Panc1 (cell line): Measurements from ENCODE around the gene ADAT1.

ENCODE experiments used
- POLR2AphosphoS5 ChIP-seq: IDR thresholded peaks from 2 replicates; pipeline ENCODE4 v1.6.1; 2012; ENCODE audit warnings: mild to moderate bottlenecking, low read depth, low read length, moderate library complexity
- SIN3A ChIP-seq: IDR thresholded peaks from 2 replicates; pipeline ENCODE4 v1.6.1; 2012; ENCODE audit warnings: low read depth, mild to moderate bottlenecking, low read length, moderate library complexity, borderline replicate concordance; ENCODE audit not compliant: insufficient read depth
- TCF7L2 ChIP-seq: IDR thresholded peaks from 2 replicates; pipeline ENCODE4 v1.6.1; 2011; ENCODE audit warnings: mild to moderate bottlenecking, low read depth, low read length, inconsistent platforms
- TF ChIP-seq, protein P1 (sequence below): fragments of 450-650 bp; IDR thresholded peaks from 2 replicates; pipeline ENCODE4 v1.5.1; 2017; ENCODE audit warnings: mild to moderate bottlenecking
- TF ChIP-seq, protein P2 (sequence below), 2 experiments: IDR thresholded peaks; 2 replicates each; pipeline ENCODE4 v1.6.1; 2011 to 2012; ENCODE audit warnings: low read depth in 2 of 2, control low read depth in 1 of 2, low read length in 1 of 2, mild to moderate bottlenecking in 1 of 2, moderate library complexity in 1 of 2; ENCODE audit not compliant: insufficient read depth in 1 of 2

DNA sequence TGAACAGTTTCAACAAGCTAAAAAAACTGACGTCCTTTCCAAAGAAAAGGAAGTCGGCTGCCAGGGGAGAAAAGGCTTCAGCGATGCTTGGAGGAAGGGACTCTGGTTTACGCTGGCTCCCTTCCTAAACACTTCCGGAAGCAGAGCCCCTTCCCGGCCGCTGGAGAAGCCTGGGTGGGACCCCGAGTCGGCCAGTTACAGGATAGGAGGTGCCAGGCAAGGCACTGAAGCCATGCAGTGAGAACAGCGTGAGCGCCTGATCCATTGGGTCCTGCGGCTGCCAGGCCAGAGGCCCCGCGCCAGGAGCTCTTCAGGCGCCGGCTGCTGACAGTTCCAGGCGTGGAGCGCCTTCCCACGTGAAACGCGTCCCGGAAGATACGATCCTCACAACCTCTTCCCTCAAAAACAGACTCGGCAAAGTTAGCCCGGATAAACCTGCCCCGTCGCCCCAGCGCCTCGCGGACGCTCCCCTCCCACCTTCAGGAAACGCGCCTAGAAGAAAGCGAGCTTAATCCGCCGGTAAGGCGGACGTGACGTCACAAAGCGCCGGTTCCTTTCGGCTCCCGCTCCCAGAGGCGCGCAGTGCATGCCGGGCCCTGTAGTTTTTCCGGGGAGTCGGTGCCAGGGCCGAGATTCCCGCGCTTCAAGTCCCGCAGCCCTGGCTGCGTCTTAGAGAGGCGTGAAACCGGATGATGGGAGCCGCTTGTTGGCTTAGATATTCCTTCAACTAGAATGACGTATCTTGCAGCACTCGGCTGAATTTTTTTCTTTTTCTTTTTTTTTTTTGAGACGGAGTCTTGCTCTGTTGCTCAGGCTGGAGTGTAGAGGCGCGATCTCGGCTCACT is at the start of gene ADAT1:
- TF ChIP-seq, protein P1, sequence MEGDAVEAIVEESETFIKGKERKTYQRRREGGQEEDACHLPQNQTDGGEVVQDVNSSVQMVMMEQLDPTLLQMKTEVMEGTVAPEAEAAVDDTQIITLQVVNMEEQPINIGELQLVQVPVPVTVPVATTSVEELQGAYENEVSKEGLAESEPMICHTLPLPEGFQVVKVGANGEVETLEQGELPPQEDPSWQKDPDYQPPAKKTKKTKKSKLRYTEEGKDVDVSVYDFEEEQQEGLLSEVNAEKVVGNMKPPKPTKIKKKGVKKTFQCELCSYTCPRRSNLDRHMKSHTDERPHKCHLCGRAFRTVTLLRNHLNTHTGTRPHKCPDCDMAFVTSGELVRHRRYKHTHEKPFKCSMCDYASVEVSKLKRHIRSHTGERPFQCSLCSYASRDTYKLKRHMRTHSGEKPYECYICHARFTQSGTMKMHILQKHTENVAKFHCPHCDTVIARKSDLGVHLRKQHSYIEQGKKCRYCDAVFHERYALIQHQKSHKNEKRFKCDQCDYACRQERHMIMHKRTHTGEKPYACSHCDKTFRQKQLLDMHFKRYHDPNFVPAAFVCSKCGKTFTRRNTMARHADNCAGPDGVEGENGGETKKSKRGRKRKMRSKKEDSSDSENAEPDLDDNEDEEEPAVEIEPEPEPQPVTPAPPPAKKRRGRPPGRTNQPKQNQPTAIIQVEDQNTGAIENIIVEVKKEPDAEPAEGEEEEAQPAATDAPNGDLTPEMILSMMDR, result no peak
- TF ChIP-seq, protein P2, sequence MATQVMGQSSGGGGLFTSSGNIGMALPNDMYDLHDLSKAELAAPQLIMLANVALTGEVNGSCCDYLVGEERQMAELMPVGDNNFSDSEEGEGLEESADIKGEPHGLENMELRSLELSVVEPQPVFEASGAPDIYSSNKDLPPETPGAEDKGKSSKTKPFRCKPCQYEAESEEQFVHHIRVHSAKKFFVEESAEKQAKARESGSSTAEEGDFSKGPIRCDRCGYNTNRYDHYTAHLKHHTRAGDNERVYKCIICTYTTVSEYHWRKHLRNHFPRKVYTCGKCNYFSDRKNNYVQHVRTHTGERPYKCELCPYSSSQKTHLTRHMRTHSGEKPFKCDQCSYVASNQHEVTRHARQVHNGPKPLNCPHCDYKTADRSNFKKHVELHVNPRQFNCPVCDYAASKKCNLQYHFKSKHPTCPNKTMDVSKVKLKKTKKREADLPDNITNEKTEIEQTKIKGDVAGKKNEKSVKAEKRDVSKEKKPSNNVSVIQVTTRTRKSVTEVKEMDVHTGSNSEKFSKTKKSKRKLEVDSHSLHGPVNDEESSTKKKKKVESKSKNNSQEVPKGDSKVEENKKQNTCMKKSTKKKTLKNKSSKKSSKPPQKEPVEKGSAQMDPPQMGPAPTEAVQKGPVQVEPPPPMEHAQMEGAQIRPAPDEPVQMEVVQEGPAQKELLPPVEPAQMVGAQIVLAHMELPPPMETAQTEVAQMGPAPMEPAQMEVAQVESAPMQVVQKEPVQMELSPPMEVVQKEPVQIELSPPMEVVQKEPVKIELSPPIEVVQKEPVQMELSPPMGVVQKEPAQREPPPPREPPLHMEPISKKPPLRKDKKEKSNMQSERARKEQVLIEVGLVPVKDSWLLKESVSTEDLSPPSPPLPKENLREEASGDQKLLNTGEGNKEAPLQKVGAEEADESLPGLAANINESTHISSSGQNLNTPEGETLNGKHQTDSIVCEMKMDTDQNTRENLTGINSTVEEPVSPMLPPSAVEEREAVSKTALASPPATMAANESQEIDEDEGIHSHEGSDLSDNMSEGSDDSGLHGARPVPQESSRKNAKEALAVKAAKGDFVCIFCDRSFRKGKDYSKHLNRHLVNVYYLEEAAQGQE (IDR thresholded peaks at IDR 0.05; ENCODE audit: insufficient read depth in 1 of 2, low read depth in 2 of 2, low read length in 1 of 2), result no peak
- TF ChIP-seq TCF7L2 (peak; percentile 87), SIN3A (peak; percentile 77), POLR2AphosphoS5 (peak; percentile 81)
